GM21381 (cell line): ENCODE data around the gene ETV6.
"Not testable (repeated sequence)": the region's sequence is repeated elsewhere in the genome, so short reads cannot be mapped to it uniquely, and the experiment has no call there.

Experiments
- ATAC-seq: cut with Tn5 transposase; IDR thresholded peaks from one replicate; pipeline ENCODE4 v1.9.1; 2021; ENCODE audit warnings: mild to moderate bottlenecking, moderate library complexity; ENCODE audit not compliant: unreplicated experiment

The ETV6 gene

DNA sequence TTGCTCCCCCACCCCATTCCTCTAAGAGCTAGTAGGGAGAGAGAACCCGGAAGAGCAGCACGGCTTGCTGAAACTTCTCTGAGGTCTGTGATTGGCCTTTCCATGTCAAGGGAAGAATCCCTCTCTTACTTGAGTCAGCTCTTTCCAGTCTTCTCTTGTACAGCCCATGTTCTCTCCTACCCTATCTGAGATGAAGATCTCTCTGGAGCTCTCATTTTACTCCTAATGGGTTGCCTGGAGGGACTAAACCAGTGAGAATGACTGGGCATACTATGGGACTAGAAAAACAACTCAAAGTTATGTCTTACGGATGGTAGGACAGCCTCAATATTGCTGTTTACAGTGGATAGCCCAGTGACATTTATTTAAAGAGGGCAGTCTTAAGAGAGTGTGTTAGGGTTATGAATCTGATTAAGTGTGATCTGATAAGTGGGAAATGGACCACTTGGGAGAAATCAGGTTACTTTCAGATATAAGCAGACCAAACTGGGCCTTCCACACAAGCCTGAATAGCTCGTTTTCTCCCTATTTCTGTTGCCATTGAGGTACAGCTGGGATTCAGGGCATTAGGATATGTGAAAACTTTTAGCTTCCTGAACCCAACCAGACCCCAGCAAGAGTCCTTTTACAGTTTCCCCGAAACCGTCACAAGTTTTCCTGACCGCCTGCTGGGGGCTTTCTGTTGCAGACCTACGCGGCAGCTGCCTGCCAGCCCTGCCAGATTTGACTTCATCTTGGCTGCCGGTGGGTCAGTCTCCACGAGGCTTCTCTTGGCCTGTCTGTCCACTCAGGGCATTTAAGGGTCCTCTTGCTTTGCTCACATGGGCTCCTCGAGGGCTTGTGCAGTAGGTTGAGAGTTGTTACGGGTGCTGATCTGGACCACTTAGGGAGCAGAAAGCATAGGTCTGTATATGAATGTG lies 16.9 kb downstream of the ETV6 start:
- ATAC-seq, result no peak

DNA sequence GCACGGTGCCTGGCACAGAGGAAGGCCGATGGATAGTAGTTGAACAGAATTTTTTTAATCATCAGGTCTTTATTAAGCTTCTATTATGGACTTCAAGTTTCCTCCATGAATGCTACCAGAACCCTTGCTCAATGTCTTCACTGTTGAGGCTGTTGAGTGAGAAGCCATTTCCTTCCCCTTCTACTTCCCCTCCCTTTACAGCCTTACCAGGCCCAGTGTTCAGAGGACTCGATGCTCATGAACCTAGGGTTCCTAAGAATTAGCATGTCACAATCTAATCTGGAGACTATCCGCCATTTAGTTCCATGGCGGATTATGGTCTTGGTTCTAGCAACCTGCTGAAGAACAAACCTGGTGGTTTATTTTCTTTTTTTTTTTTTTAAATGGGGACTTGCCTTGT lies 17.7 kb downstream of the ETV6 start:
- ATAC-seq, result no peak

DNA sequence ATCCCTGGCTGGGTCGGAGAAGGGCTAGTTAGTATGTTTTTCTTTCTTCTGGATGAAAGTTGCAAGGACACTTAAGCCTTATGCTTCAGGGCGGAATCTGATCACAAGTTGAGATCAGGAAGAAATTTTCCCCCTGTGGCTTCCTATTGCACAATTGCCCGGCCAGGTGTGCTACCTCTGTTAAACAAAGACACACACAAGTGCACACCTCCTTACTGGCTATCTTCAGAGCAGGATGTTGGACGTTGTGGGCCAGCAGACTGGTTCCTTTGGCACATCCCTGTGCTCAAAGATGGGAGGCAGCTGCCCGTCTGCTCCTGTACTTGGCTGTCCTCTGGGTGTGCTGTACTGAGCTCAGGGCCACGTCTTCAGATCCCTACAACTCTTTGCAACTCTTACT lies 19.1 kb downstream of the ETV6 start:
- no peak for ATAC-seq

DNA sequence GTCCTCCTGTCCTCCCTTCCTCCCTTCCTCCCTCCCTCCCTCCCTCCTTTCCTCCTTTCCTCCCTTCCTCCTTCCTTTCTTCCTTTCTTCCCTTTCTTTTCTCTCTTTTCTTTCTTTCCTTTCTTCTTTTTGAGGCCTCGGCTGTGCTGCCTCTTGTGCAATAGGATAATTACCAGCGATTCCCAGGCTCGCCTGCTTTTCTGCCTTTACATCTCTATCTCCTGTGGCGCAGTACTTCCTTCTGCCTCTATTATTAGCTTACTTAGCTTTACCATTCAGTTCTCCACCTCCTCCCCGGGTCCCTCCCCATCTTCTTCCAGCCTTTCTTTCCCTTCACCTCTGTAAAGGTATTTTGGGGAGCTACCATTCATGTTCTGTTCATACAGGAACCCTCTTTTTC lies 19.9 kb downstream of the ETV6 start:
- no peak for ATAC-seq

DNA sequence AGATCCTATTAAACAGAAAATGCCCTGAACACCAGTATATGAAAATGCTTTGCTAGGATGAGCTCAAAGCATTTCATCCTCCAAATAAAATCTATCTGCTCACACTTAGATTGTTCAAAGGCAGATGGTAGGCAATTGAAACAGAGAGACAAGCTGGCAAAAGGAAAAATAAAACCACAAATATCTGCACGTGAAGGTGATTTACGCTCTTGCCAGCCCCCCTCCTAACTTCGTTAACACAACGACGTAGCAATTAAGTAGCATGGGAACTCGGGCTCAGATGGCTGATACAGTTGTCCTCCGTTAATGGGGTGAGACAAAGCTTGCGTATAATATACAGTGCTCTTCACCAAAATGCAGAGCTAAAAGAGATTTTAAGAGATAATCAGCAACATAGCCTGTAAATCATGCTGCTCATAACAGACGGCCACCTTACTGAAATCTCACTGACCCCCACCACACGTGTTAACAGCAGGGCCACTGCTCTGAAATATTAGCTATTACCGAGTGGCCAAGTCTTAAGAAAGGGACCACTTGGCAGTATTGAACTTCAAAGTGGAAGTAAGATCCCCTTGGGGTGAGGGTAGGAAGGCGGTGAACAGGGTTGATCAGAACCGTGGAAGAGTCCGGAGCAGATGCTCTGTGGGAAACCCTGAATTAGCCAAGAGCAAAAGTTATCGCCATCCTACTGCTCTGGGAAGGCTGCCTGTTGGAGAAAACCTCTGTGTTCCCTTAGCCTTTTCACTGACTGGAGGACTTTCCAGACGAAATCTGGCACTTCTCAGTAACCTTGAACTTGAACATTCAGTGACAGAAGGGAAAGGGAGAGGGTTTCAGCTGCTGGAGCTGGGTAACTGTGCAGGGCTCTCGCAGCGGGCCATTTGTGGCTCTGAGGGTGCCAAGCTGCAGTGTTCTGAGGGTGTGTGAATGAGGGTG lies 23.1 kb downstream of the ETV6 start:
- ATAC-seq, result no peak

DNA sequence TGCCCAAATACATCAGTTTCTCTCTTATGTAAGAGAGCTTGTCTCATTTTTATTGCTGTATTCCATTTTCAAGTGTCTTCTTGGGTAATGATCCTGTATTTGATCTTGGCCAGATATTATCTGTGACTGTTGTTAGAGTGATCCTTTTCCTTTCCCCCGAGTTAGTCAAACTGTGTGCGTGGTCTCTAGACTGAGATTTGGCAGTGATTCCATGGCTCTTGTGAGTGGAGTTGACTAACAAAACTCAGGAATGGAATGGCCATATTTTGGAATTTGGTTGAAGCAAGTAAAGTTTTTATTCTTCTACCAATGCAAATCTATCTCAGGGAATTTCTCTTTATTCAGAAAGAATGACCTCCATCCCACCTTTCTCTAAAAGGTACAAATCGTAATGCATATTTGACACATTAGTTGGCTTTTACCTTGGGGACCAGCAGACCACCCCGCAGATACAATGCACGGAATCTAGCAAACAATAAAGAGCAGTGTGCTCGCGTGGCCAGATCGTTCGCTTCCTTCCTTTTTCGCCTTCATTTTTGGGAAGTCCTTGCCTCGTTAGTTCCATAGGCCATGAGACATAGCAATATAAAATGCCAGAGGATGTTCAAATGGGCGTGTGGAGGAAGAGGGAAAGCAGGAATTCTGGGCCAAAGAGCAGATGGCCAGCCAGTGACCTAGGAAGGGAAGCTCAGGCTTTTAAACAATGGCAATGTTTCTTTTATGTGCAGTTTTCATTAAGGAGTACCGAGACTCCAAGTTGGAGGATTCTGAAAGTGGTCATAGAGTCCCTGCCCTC lies 24.4 kb downstream of the ETV6 start:
- no peak for ATAC-seq

DNA sequence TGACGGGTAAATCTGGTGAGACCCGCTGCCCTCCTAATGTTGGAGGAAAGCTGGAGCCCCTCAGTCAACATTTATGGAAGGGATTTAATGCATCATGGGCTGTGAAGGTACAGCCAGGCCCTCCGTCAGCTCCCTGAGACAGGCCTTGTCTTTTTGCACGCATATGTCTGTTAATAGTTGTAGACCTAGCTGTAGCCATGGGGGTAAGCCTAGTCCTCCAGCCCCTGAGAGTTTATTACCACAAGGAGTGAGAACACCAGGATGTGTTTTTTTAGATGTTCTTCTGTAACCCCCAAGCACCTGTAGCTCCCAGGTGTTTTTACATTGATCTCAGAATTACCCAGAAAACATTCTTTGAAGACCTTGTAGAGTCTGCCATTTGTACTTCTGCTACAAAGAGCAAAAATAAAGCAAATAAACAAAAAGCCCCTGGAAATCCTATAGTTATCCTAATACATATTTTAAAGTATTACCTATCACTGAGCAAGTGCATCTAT lies 25.5 kb downstream of the ETV6 start:
- ATAC-seq, result no peak

DNA sequence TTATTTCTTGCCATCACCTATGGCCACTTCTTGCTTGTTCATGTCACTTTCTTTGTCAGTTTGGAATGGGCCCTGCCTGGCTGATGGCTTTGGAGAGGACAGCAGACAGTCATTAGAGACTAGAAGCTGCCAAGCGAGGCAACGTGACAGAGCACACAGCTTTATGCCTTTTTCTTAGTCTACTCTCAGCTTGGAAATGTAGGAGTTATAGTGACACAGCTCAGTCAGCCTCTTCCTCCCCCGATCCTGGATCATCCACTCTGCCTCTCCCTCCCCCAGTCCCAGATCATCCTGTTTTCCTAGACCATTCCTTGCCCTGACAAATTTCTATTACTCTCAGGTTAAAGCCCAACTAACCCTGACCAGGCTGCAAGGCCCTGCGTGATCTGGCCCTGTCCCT lies 26.6 kb downstream of the ETV6 start:
- no peak for ATAC-seq

DNA sequence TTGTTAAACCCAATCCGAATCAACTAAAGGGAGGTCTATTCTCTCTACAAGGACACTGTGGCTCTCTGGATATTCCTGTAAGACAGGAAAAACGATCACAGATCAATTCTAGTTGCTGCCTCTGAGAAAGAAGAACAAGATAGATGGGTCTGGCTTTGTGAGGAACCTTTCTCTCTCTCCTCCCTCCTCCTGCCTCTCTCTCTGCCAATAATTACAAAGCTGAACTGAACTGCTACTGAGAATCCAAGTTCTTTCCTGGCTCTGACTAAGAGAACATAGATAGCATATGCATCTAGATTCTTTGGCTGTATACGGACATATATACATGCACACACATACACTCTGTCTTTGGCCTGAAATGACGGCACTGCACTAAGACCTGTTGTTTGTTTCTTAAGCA lies 27.6 kb downstream of the ETV6 start:
- ATAC-seq, result no peak

DNA sequence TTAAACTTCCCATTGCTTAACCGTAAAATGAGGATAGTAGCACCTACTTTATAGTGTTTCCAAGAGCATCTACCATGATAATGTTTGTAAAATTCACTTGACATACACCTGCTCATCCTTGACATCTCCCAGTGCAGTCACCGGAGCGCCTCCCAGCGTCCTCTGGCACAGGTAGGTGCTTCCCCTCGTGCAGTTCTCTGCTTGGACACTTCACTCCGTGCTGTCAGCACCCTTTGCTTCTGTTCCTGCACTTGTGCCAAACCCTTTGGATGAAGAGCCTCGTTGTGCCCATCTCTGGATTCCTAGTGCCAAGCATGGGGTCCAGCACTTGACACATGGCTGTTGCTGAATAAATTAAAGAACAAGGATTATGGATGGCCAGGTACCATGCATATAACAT lies 28.3 kb downstream of the ETV6 start:
- ATAC-seq, result no peak

DNA sequence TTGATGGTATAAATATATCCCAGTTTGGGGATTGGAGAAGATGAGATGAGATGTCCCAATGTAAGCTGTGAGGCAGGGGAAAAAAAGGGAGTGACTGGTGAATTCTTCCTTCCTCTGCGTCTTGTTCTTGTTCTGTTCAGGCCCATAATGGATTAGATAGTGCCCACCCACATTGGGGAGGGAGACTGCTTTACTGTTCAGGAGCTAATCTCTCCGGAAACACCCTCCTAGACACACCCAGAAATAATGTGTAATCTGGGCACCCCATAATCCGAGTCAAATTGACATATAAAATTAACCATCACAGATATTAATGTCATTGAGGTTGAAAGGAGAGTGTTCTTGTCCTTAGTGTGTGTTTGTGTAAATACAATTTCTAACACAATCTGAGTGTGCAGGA lies 29.3 kb downstream of the ETV6 start:
- no peak for ATAC-seq

DNA sequence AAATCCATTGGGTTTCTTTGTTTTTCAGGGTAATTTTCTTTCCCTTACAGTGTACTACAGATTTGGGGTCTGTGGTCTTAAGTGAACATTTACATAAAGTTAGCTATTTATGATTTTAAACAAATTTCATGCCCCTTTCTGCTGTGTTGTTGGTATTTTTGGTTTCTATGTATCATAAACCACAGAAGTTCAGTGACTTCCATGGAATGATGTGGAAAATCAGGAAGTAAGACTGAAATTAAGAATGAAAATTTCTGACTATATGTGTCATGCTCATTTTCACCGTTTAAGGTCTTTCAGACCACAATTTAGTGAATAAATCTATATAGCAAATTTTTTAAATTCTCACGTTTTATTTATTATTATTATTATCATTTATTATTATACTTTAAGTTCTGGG lies 31.7 kb downstream of the ETV6 start:
- ATAC-seq, result no peak

DNA sequence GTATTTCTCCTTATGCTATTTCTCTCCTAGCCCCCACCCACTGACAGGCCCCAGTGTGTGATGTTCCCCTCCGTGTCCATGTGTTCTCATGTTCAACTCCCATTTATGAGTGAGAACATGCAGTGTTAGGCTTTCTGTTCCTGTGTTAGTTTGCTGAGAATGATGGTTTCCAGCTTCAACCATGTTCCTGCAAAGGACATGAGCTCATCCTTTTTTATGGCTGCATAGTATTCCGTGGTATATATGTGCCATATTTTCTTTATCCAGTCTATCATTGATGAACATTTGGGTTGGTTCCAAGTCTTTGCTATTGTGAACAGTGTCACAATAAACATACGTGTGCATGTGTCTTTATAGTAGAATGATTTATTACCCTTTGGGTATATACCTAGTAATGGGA lies 32.2 kb downstream of the ETV6 start:
- not testable (repeated sequence) for ATAC-seq

DNA sequence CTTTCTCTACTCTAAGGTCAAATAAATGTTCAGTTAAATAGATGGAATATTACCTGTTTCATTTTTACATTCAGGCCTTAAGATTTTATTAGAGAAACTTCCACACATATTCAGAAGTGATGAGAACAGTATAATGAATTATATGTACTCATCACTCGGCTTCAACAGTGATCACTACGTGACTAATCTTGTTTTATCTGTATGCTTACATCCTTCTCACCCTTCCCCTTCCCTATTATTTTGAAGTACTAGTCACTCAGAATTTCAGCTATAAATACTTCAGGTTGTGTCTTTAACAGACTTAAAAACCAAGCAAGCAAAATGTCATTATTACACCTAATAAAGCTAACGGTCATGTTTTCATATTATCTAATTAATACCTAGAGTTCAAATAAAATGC lies 34.9 kb downstream of the ETV6 start:
- no peak for ATAC-seq

DNA sequence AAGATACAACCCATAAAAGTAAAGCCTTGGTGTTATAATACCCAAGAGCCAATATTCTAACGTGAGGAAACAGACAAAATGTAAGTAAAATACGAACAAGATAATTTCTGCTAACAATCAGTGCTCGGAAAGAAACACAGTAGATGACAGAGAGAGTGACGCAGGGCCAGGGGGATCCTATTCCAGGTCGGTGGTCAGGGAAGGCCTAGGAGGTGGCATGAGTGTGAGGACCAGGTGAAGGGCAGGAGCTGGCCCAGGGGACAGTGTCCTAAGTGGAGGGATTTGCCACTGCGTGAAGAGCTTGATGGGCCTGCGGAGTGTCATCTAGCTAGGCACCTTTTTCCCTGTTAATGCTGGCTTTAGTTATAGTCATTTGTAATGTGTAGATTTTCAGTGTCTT lies 35.3 kb downstream of the ETV6 start:
- ATAC-seq, result no peak

DNA sequence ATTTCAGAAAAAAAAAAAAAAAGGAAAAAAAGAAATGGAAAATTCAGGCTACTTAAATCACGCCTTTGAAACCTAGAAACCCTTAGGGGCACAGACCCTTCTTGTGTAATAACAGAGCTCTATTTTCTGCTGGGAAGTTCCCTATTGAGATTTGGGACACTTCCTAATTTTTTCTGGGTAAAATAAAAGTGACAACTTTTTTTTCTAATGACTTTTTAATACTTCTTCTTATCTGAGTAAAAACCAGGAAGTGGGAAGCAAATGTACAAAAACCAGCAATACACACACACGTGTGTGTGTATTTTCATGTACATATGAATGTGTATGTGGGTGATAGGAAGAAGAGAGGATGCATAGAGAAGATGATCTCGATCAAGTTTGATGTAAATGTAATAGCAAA lies 35.8 kb downstream of the ETV6 start:
- no peak for ATAC-seq

DNA sequence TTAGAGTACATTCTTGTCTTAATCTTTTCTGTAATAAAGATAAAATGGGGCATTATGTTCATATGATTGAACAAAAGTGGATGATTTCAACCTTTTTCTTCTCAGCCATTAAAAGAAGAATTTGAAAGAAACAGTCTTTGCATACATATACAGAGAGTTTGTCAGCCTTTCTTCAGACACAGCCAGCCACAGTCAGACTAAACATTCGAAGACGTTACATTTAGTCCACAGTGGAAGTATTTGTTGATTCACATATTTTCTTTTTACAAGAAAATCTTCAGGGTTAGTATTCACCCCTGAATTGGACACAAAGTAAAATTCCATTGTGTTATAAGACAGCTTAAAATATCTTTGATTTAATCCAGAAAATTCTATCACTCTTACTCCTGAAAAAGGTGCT lies 36.2 kb downstream of the ETV6 start:
- no peak for ATAC-seq

DNA sequence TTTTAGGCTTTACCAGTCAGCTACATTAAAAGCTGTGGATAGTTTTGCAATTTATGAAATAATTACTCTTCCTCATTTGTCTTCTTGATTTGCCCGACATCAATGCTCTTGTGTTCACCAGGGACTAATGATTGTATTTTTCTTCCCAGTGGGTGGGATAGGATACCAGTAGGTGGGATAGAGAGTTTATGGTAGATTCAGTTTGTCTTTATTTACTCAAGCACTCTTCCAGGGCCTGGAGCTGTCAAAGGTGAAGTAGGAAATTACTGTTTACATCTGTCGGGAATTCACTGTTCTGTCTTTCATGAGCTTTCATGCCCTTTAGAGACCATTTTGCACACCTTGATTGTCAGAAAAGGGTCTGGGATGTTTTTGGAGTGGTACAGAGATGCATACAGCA lies 36.6 kb downstream of the ETV6 start:
- ATAC-seq, result no peak

DNA sequence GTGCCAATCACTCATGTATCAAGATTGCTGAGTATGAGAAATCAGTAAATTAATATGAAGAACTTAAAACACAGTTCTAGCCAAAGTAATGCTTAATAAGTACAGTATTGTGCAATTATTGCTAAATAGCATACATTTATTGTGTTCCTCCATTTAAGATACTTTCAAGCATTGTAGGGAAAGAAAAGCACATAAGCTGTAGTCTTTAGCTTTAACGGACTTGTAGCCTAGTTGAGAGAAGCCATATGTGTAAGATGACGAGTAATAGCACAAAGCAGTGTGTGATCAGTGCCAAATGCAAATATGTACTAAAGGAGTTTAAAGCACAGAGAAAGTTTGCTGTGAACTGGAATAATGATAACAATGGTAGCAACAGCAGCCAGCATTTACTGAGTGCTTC lies 38.1 kb downstream of the ETV6 start:
- ATAC-seq, result no peak

DNA sequence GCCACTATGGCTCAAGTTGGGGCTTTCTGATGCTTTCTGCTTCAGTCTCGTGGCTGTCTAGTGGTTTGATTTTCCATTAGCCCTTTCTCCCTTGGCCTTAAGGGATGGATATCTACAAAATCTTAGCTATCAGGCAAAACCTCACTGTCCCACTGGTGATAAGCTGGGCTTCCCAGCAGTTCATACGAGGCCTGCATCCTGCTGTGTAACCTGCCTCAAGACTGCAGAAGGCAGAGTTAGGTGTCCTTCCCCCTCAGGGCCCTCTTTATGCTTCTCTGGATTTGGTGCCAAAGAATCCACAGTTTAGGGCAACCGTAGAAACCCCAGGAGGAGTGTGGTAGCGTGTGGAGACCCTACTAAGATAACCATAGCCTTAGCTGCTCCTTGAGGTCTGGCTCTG lies 38.9 kb downstream of the ETV6 start:
- no peak for ATAC-seq

DNA sequence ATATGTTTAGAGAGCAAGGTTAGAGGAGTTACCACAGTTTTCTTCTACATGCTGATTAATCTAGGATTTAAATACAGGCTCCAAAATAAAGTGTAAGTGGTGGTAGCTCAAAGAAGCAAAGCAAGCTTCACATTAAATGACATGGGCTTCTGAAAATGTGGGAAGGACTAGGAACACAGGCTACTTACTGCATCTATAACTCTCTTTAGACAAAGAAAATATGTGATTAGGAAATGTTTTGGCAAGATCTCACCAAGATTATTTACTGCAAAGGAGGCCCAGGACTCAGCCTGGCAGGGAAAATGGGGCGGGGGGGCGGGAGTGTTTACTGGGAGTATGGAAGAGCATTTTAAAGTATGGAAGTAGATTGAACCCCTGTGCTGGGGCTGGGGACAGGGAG lies 39.4 kb downstream of the ETV6 start:
- ATAC-seq, result no peak
